ENCODE measurements around the gene SLC22A31. TPM values are rescaled to one million over a fixed set of nuclear protein-coding genes. Genes with fewer than 3 reads are reported as not detected.

SLC22A31 gene
- total and polyA plus RNA-seq, 10 donors, result 0.98 to 8.3 (median 4.6) TPM

GRCh38 chr16:89174055-89174827 is 26.1 kb downstream of the SLC22A31 start:
- intact Hi-C loops (cut with DNase I; ENCODE audit: low total_unique reads), result no loop called here
- H3K4me1 ChIP-seq, result peaks cover 6 to 57% (median 30%) of the 10 kb centered on the region in 6 donors
- 76 to 93% (median 83%) methylated on average over 8 to 23 of the region's 23 CpGs for WGBS, 5 donors
- TF ChIP-seq POLR2AphosphoS5 (IDR thresholded peaks at IDR 0.05) (no peak), POLR2A (IDR thresholded peaks at IDR 0.05) (no peak), CTCF (IDR thresholded peaks at IDR 0.05 in 8 of 11, conservative IDR thresholded peaks at IDR 0.05 in 3 of 11) (no peak)
- H3K36me3 ChIP-seq, result no peaks in the 10 kb centered on the region
- no peak for DNase-seq
- H3K9me3 ChIP-seq, result no peaks in the 10 kb centered on the region
- peak overlapping the region in 5 of 8 donors; percentile 21 to 64 (median 49) for H3K27ac ChIP-seq
- H3K27me3 ChIP-seq (replicated peaks in 1 of 7), result peaks cover 0 to 74% (median 11%) of the 10 kb centered on the region in 7 donors
- H3K4me3 ChIP-seq, result no peak overlapping the region

GRCh38 chr16:89173174-89173921 is 27.0 kb downstream of the SLC22A31 start:
- WGBS, 5 donors, result 71 to 81% (median 79%) methylated on average over 5 to 11 of the region's 11 CpGs
- no peak overlapping the region for H3K4me3 ChIP-seq
- H3K9me3 ChIP-seq, result no peaks in the 10 kb centered on the region
- no peak for DNase-seq
- TF ChIP-seq POLR2AphosphoS5 (IDR thresholded peaks at IDR 0.05) (no peak), CTCF (IDR thresholded peaks at IDR 0.05 in 8 of 11, conservative IDR thresholded peaks at IDR 0.05 in 3 of 11) (no peak), POLR2A (IDR thresholded peaks at IDR 0.05) (no peak)
- H3K4me1 ChIP-seq, result peaks cover 6 to 65% (median 32%) of the 10 kb centered on the region in 6 donors
- H3K27me3 ChIP-seq (replicated peaks in 1 of 7), result peaks cover 0 to 74% (median 14%) of the 10 kb centered on the region in 7 donors
- H3K27ac ChIP-seq, result peak overlapping the region in 2 of 8 donors; percentile 49 to 64
- H3K36me3 ChIP-seq, result no peaks in the 10 kb centered on the region
- intact Hi-C loops (cut with DNase I; ENCODE audit: low total_unique reads), result no loop called here

GRCh38 chr16:89172528-89173173 is 27.7 kb downstream of the SLC22A31 start:
- Histone ChIP-seq H3K27me3 (replicated peaks in 1 of 7) (peaks cover 0 to 75% (median 14%) of the 10 kb centered on the region in 7 donors), H3K27ac (peak overlapping the region in 1 of 8 donors; percentile 64), H3K36me3 (no peaks in the 10 kb centered on the region), H3K4me1 (peaks cover 8 to 72% (median 38%) of the 10 kb centered on the region in 6 donors), H3K9me3 (no peaks in the 10 kb centered on the region), H3K4me3 (no peak overlapping the region)
- TF ChIP-seq POLR2A (IDR thresholded peaks at IDR 0.05), result no peak
- no peak for TF ChIP-seq POLR2AphosphoS5 (IDR thresholded peaks at IDR 0.05)
- no peak for TF ChIP-seq CTCF (IDR thresholded peaks at IDR 0.05 in 8 of 11, conservative IDR thresholded peaks at IDR 0.05 in 3 of 11)
- intact Hi-C loops (cut with DNase I; ENCODE audit: low total_unique reads), result no loop called here
- WGBS, 5 donors, result 59 to 75% (median 68%) methylated on average over 7 to 13 of the region's 13 CpGs
- DNase-seq, result peak; percentile 78

Data from spleen (tissue), 11 donors.